ENCODE measurements around the gene BCL11A. TPM values are rescaled to one million over a fixed set of nuclear protein-coding genes. Genes with fewer than 3 reads are reported as not detected.

Gene BCL11A
- total RNA-seq, 2 experiments from 2014 or later: 0.40 to 0.64 TPM

GRCh38 chr2:60470340-60470739 is 83.1 kb downstream of the BCL11A start:
- H3K27me3 Mint-ChIP-seq: peaks cover 12% of the 10 kb centered on the region
- no peak overlapping the region for H3K27ac Mint-ChIP-seq
- H3K4me3 Mint-ChIP-seq: no peak overlapping the region
- ATAC-seq (ENCODE audit: low read depth) (no peak), DNase-seq (no peak)
- H3K4me1 Mint-ChIP-seq: peaks cover 2% of the 10 kb centered on the region
- no peaks in the 10 kb centered on the region for H3K9me3 Mint-ChIP-seq
- no peaks in the 10 kb centered on the region for H3K36me3 Mint-ChIP-seq
- POLR2A ChIA-PET: no interaction called here

GRCh38 chr2:60469536-60470317 is 83.7 kb downstream of the BCL11A start:
- H3K27ac Mint-ChIP-seq: no peak overlapping the region
- POLR2A ChIA-PET: no interaction called here
- ATAC-seq (ENCODE audit: low read depth) (no peak), DNase-seq (no peak)
- no peaks in the 10 kb centered on the region for H3K9me3 Mint-ChIP-seq
- H3K4me3 Mint-ChIP-seq: no peak overlapping the region
- H3K27me3 Mint-ChIP-seq: peaks cover 12% of the 10 kb centered on the region
- H3K4me1 Mint-ChIP-seq: peaks cover 2% of the 10 kb centered on the region
- H3K36me3 Mint-ChIP-seq: no peaks in the 10 kb centered on the region

GRCh38 chr2:60468382-60469085 is 84.9 kb downstream of the BCL11A start:
- Mint-ChIP-seq H3K36me3 (no peaks in the 10 kb centered on the region), H3K27me3 (peaks cover 8% of the 10 kb centered on the region), H3K9me3 (no peaks in the 10 kb centered on the region), H3K27ac (no peak overlapping the region), H3K4me3 (no peak overlapping the region), H3K4me1 (peaks cover 2% of the 10 kb centered on the region)
- no peak for ATAC-seq (ENCODE audit: low read depth)
- no peak for DNase-seq
- POLR2A ChIA-PET: no interaction called here

- ATAC-seq (ENCODE audit: low read depth) (no peak), DNase-seq (no peak)
- no peaks in the 10 kb centered on the region for H3K9me3 Mint-ChIP-seq
- H3K27me3 Mint-ChIP-seq: peaks cover 8% of the 10 kb centered on the region
- POLR2A ChIA-PET: no interaction called here
- H3K27ac Mint-ChIP-seq: no peak overlapping the region
- H3K4me3 Mint-ChIP-seq: no peak overlapping the region
- no peaks in the 10 kb centered on the region for H3K36me3 Mint-ChIP-seq
- H3K4me1 Mint-ChIP-seq: peaks cover 2% of the 10 kb centered on the region
Observed at GRCh38 chr2:60466161-60466702, 87.2 kb downstream of the BCL11A start.

GRCh38 chr2:60465736-60466135 is 87.7 kb downstream of the BCL11A start:
- ATAC-seq (ENCODE audit: low read depth) (no peak), DNase-seq (no peak)
- Mint-ChIP-seq H3K9me3 (no peaks in the 10 kb centered on the region), H3K4me1 (peaks cover 2% of the 10 kb centered on the region), H3K36me3 (no peaks in the 10 kb centered on the region), H3K27me3 (peaks cover 8% of the 10 kb centered on the region), H3K27ac (no peak overlapping the region), H3K4me3 (no peak overlapping the region)
- POLR2A ChIA-PET: no interaction called here

- Mint-ChIP-seq H3K9me3 (no peaks in the 10 kb centered on the region), H3K27me3 (peaks cover 6% of the 10 kb centered on the region), H3K36me3 (no peaks in the 10 kb centered on the region), H3K4me1 (no peaks in the 10 kb centered on the region), H3K27ac (no peak overlapping the region), H3K4me3 (no peak overlapping the region)
- POLR2A ChIA-PET: no interaction called here
- DNase-seq (no peak), ATAC-seq (ENCODE audit: low read depth) (no peak)
Observed at GRCh38 chr2:60463249-60463648, 90.2 kb downstream of the BCL11A start.

- POLR2A ChIA-PET: no interaction called here
- H3K27ac Mint-ChIP-seq: no peak overlapping the region
- H3K4me3 Mint-ChIP-seq: no peak overlapping the region
- H3K9me3 Mint-ChIP-seq: no peaks in the 10 kb centered on the region
- DNase-seq (no peak), ATAC-seq (ENCODE audit: low read depth) (no peak)
- H3K36me3 Mint-ChIP-seq: no peaks in the 10 kb centered on the region
- no peaks in the 10 kb centered on the region for H3K4me1 Mint-ChIP-seq
- peaks cover 5% of the 10 kb centered on the region for H3K27me3 Mint-ChIP-seq
Observed at GRCh38 chr2:60461421-60462108, 91.9 kb downstream of the BCL11A start.

GRCh38 chr2:60460577-60461420 is 92.7 kb downstream of the BCL11A start:
- POLR2A ChIA-PET: no interaction called here
- no peak overlapping the region for H3K4me3 Mint-ChIP-seq
- no peak for ATAC-seq (ENCODE audit: low read depth)

GRCh38 chr2:60459851-60460250 is 93.6 kb downstream of the BCL11A start:
- POLR2A ChIA-PET: no interaction called here
- Mint-ChIP-seq H3K27ac (no peak overlapping the region), H3K9me3 (no peaks in the 10 kb centered on the region), H3K4me3 (no peak overlapping the region), H3K4me1 (peaks cover 1% of the 10 kb centered on the region), H3K36me3 (no peaks in the 10 kb centered on the region), H3K27me3 (peaks cover 5% of the 10 kb centered on the region)
- DNase-seq: no peak
- ATAC-seq (ENCODE audit: low read depth): no peak

More at GRCh38 chr2:60460577-60461420, 92.7 kb downstream of the BCL11A start:
- no peaks in the 10 kb centered on the region for H3K36me3 Mint-ChIP-seq
- peaks cover 1% of the 10 kb centered on the region for H3K4me1 Mint-ChIP-seq
- peaks cover 3% of the 10 kb centered on the region for H3K27me3 Mint-ChIP-seq
- H3K9me3 Mint-ChIP-seq: no peaks in the 10 kb centered on the region
- no peak for DNase-seq
- no peak overlapping the region for H3K27ac Mint-ChIP-seq

- Mint-ChIP-seq H3K36me3 (no peaks in the 10 kb centered on the region), H3K27ac (no peak overlapping the region), H3K4me3 (no peak overlapping the region), H3K9me3 (no peaks in the 10 kb centered on the region), H3K27me3 (peaks cover 5% of the 10 kb centered on the region), H3K4me1 (peaks cover 1% of the 10 kb centered on the region)
- DNase-seq (no peak), ATAC-seq (ENCODE audit: low read depth) (no peak)
- POLR2A ChIA-PET: no interaction called here
Observed at GRCh38 chr2:60456115-60456770, 97.2 kb downstream of the BCL11A start.

- H3K36me3 Mint-ChIP-seq: no peaks in the 10 kb centered on the region
- ATAC-seq (ENCODE audit: low read depth) (no peak), DNase-seq (no peak)
- peaks cover 5% of the 10 kb centered on the region for H3K27me3 Mint-ChIP-seq
- H3K9me3 Mint-ChIP-seq: no peaks in the 10 kb centered on the region
- no peak overlapping the region for H3K4me3 Mint-ChIP-seq
- H3K4me1 Mint-ChIP-seq: peaks cover 1% of the 10 kb centered on the region
- no peak overlapping the region for H3K27ac Mint-ChIP-seq
- POLR2A ChIA-PET: no interaction called here
Observed at GRCh38 chr2:60453872-60454271, 99.6 kb downstream of the BCL11A start.

GRCh38 chr2:60453301-60453700 is 100.2 kb downstream of the BCL11A start:
- ATAC-seq (ENCODE audit: low read depth) (no peak), DNase-seq (no peak)
- H3K27ac Mint-ChIP-seq: no peak overlapping the region
- POLR2A ChIA-PET: no interaction called here
- H3K4me1 Mint-ChIP-seq: peaks cover 1% of the 10 kb centered on the region
- peaks cover 5% of the 10 kb centered on the region for H3K27me3 Mint-ChIP-seq
- H3K4me3 Mint-ChIP-seq: no peak overlapping the region
- H3K9me3 Mint-ChIP-seq: no peaks in the 10 kb centered on the region
- no peaks in the 10 kb centered on the region for H3K36me3 Mint-ChIP-seq
